Esophagus muscularis mucosa (tissue), 4 donors: ENCODE measurements around the gene LHFPL2.

Experiments used
- CTCF ChIP-seq, 3 experiments: fragments of 200-600 bp in 2 of 3; fragments of 450-650 bp in 1 of 3; sonication (generic) in 2 of 3; IDR thresholded peaks; one replicate each; pipeline ENCODE4 v1.5.1; 2017 to 2019; ENCODE audit warnings: antibody characterized with exemption in 3 of 3, mild to moderate bottlenecking in 2 of 3, moderate library complexity in 1 of 3
- EP300 ChIP-seq: sonication (generic); formaldehyde crosslinking; IDR thresholded peaks from one replicate; pipeline ENCODE4 v1.6.1; 2017; ENCODE audit warnings: antibody characterized with exemption
- POLR2A ChIP-seq: fragments of 450-650 bp; IDR thresholded peaks from one replicate; pipeline ENCODE4 v1.6.1; 2017; ENCODE audit warnings: antibody characterized with exemption, moderate library complexity, mild to moderate bottlenecking, low read depth

- TF ChIP-seq CTCF (IDR thresholded peaks at IDR 0.05) = no peak
- TF ChIP-seq EP300 = no peak
- TF ChIP-seq POLR2A = no peak
Observed at GRCh38 chr5:78560000-78560855, 88.3 kb downstream of the LHFPL2 start.
